IMR-90 (cell line): ENCODE measurements around the gene PRF1. TPM values are rescaled to one million over a fixed set of nuclear protein-coding genes. Genes with fewer than 3 reads are reported as not detected.

ENCODE experiments used
- ATAC-seq: fragments of 200-7000 bp; cut with Tn5 transposase; 2 replicates; pipeline ENCODE4 v1.9.1; 2020; ENCODE audit warnings: low read depth, mild to moderate bottlenecking, moderate library complexity
- BruUV-seq: library from RNA; stranded (reverse); fragments of 400-500 nt; replicated peaks from 2 replicates; lab custom pipeline; 2021; lab: Mats Ljungman, UMichigan
- CTCF ChIA-PET: fragments of 300-600 bp; formaldehyde crosslinking; extraction: SDS; loops from one replicate; lab custom pipeline; 2021; ENCODE audit warnings: antibody characterized with exemption; lab: Yijun Ruan, JAX
- POLR2A ChIA-PET: fragments of 300-600 bp; sonication (Branson Sonifier 250); formaldehyde crosslinking; loops from one replicate; lab custom pipeline; 2022; ENCODE audit warnings: antibody characterized with exemption; ENCODE audit not compliant: unreplicated experiment; lab: Charles Lee
- DNase-seq: peaks from one replicate; pipeline ENCODE4 v3.0.0; 2013
- H2AFZ ChIP-seq: replicated peaks from 2 replicates; pipeline ENCODE3; 2013; ENCODE audit warnings: low read length, mild to moderate bottlenecking; ENCODE audit not compliant: poor library complexity
- H2AK5ac ChIP-seq: 2 replicates; pipeline ENCODE4 v1.6.1; 2013; ENCODE audit warnings: low read depth, low read length, inconsistent platforms
- H2AK9ac ChIP-seq: replicated peaks from 2 replicates; pipeline ENCODE3; 2013; ENCODE audit warnings: mild to moderate bottlenecking, low read depth, low read length, moderate library complexity; ENCODE audit not compliant: poor library complexity
- H2BK120ac ChIP-seq: 2 replicates; pipeline ENCODE4 v1.6.1; 2013; ENCODE audit warnings: low read depth, low read length, inconsistent platforms
- H2BK15ac ChIP-seq: 3 replicates; pipeline ENCODE4 v1.6.1; 2013; ENCODE audit warnings: low read depth, low read length, inconsistent platforms
- H2BK20ac ChIP-seq: 2 replicates; pipeline ENCODE4 v1.6.1; 2013; ENCODE audit warnings: low read depth, mild to moderate bottlenecking, inconsistent platforms, low read length, moderate library complexity
- H2BK5ac ChIP-seq: 2 replicates; pipeline ENCODE4 v1.6.1; 2013; ENCODE audit warnings: mild to moderate bottlenecking, low read depth, low read length, inconsistent platforms; ENCODE audit not compliant: poor library complexity, severe bottlenecking
- H3K14ac ChIP-seq: replicated peaks from 2 replicates; pipeline ENCODE4 v1.6.1; 2013; ENCODE audit warnings: low read depth, low read length, inconsistent platforms
- H3K18ac ChIP-seq: 2 replicates; pipeline ENCODE4 v1.6.1; 2013; ENCODE audit warnings: low read depth, low read length, control low read depth
- H3K23ac ChIP-seq: 2 replicates; pipeline ENCODE4 v1.6.1; 2013; ENCODE audit warnings: low read depth, low read length, inconsistent platforms
- H3K27ac ChIP-seq: 2 replicates; pipeline ENCODE4 v1.5.1; 2013; ENCODE audit warnings: mild to moderate bottlenecking, control low read depth, low read length; ENCODE audit not compliant: insufficient read depth
- H3K27me3 ChIP-seq: 2 replicates; pipeline ENCODE4 v1.6.1; 2013; ENCODE audit warnings: low read length; ENCODE audit not compliant: control insufficient read depth, insufficient read depth
- H3K36me3 ChIP-seq: 2 replicates; pipeline ENCODE4 v1.6.1; 2013; ENCODE audit warnings: low read length, mixed read lengths; ENCODE audit not compliant: control insufficient read depth, insufficient read depth
- H3K4ac ChIP-seq: 2 replicates; pipeline ENCODE4 v1.6.1; 2013; ENCODE audit warnings: low read depth, low read length, inconsistent platforms
- H3K4me1 ChIP-seq: 2 replicates; pipeline ENCODE4 v1.6.1; 2013; ENCODE audit warnings: low read length, mixed read lengths; ENCODE audit not compliant: control insufficient read depth, insufficient read depth
- H3K4me2 ChIP-seq: 2 replicates; pipeline ENCODE4 v1.6.1; 2013; ENCODE audit warnings: low read depth, mild to moderate bottlenecking, control low read depth, low read length, moderate library complexity
- H3K4me3 ChIP-seq: 2 replicates; pipeline ENCODE4 v1.5.1; 2013; ENCODE audit warnings: low read depth, mild to moderate bottlenecking, control low read depth, low read length, moderate library complexity; ENCODE audit not compliant: insufficient read depth
- H3K56ac ChIP-seq: 2 replicates; pipeline ENCODE4 v1.6.1; 2013; ENCODE audit warnings: low read length, inconsistent platforms; ENCODE audit not compliant: insufficient read depth; ENCODE audit errors: extremely low read depth
- H3K79me1 ChIP-seq, 2 experiments: 2 replicates each; pipeline ENCODE4 v1.6.1; 2013; ENCODE audit warnings: low read length in 2 of 2, inconsistent platforms in 1 of 2, low read depth in 1 of 2
- H3K9ac ChIP-seq: 2 replicates; pipeline ENCODE4 v1.6.1; 2013; ENCODE audit warnings: low read depth, low read length, control low read depth
- H3K9me1 ChIP-seq: 2 replicates; pipeline ENCODE4 v1.6.1; 2013; ENCODE audit warnings: low read length, inconsistent platforms; ENCODE audit not compliant: insufficient read depth
- H3K9me3 ChIP-seq: 2 replicates; pipeline ENCODE4 v1.6.1; 2013; ENCODE audit warnings: low read length; ENCODE audit not compliant: control insufficient read depth, insufficient read depth
- H4K20me1 ChIP-seq: 2 replicates; pipeline ENCODE4 v1.6.1; 2013; ENCODE audit warnings: low read length, inconsistent platforms; ENCODE audit not compliant: insufficient read depth
- H4K5ac ChIP-seq: 2 replicates; pipeline ENCODE4 v1.6.1; 2013; ENCODE audit warnings: mild to moderate bottlenecking, low read depth, low read length, control low read depth
- H4K8ac ChIP-seq, 2 experiments: 2 replicates each; pipeline ENCODE4 v1.6.1; 2013; ENCODE audit warnings: low read depth in 2 of 2, low read length in 2 of 2, control low read depth in 1 of 2, inconsistent platforms in 1 of 2
- H4K91ac ChIP-seq: 2 replicates; pipeline ENCODE4 v1.6.1; 2013; ENCODE audit warnings: low read depth, low read length, inconsistent platforms; ENCODE audit not compliant: insufficient read depth
- CEBPB ChIP-seq: IDR thresholded peaks from 2 replicates; pipeline ENCODE4 v1.6.1; 2012; ENCODE audit warnings: low read depth, low read length, improper control_type of control experiment
- CHD1 ChIP-seq: IDR thresholded peaks from 2 replicates; pipeline ENCODE4 v1.6.1; 2012; ENCODE audit warnings: low read depth, low read length, improper control_type of control experiment
- FOS ChIP-seq: fragments of 150-350 bp; IDR thresholded peaks from 2 replicates; pipeline ENCODE4 v1.6.1; 2016; ENCODE audit warnings: low read depth, low read length
- MAFK ChIP-seq: IDR thresholded peaks from 2 replicates; pipeline ENCODE4 v1.6.1; 2012; ENCODE audit warnings: low read depth, low read length, improper control_type of control experiment
- MXI1 ChIP-seq: IDR thresholded peaks from 2 replicates; pipeline ENCODE4 v1.6.1; 2012; ENCODE audit warnings: low read depth, mild to moderate bottlenecking, low read length, moderate library complexity, borderline replicate concordance
- NFE2L2 ChIP-seq: fragments of 150-350 bp; IDR thresholded peaks from 2 replicates; pipeline ENCODE4 v1.6.1; 2016; ENCODE audit warnings: low read depth, mild to moderate bottlenecking, low read length
- RCOR1 ChIP-seq: IDR thresholded peaks from 2 replicates; pipeline ENCODE4 v1.6.1; 2012; ENCODE audit warnings: mild to moderate bottlenecking, low read length, improper control_type of control experiment; ENCODE audit not compliant: insufficient replicate concordance
- USF2 ChIP-seq: fragments of 150-350 bp; IDR thresholded peaks from 2 replicates; pipeline ENCODE4 v1.6.1; 2017; ENCODE audit warnings: mild to moderate bottlenecking, antibody characterized with exemption, low read length, low read depth
- WGBS, 2 experiments: methylation state at CpG; one replicate each; pipeline versions ENCODE4 v1.1.5 to v1.1.7; 2013; ENCODE audit warnings: missing lambda C conversion rate in 2 of 2; ENCODE audit not compliant: insufficient read length in 1 of 2; ENCODE audit errors: extremely low coverage in 2 of 2; 5-methylcytosine and 5-hydroxymethylcytosine counted together
- dilution Hi-C: fragments of 300-500 bp; cut with HindIII; formaldehyde crosslinking; loops from one replicate; pipeline ENCODE4 v1.14.3; 2018; ENCODE audit warnings: low sequenced_read_pairs; ENCODE audit not compliant: unreplicated experiment
- in situ Hi-C: fragments of 300-500 bp; cut with MboI; formaldehyde crosslinking; loops from 3 replicates; pipeline ENCODE4 v1.14.3; 2019; ENCODE audit warnings: low sequenced_read_pairs, inconsistent platforms, mixed read lengths
- intact Hi-C: fragments of 100-400 bp; cut with micrococcal nuclease; formaldehyde crosslinking; loops from 2 replicates; pipeline ENCODE4 v1.10.0; 2022
- polyA plus RNA-seq, 3 experiments: library from polyadenylated mRNA; depleted of rRNA; stranded (reverse); fragments of >200 nt; gene quantifications; 2 replicates each; pipeline ENCODE4 v1.2.3, GENCODE V29; 2012; ENCODE audit warnings: low replicate concordance in 1 of 3
- total RNA-seq: library from RNA; depleted of rRNA; stranded (reverse); fragments of >200 nt; gene quantifications from 2 replicates; pipeline ENCODE4 v1.2.3, GENCODE V29; 2012

PRF1 gene
- total and polyA plus RNA-seq, 2 of the 4 experiments (the other 2 are of a cell fraction) = not detected

- Histone ChIP-seq H2BK5ac (no peak overlapping the region), H3K9me3 (no peaks in the 10 kb centered on the region), H3K56ac (peak overlapping the region; percentile 44; the same call in 1 of the 2 replicates), H4K20me1 (no peaks in the 10 kb centered on the region), H3K27me3 (no peaks in the 10 kb centered on the region; the same call in 1 of the 2 replicates), H3K18ac (no peak overlapping the region), H2AK9ac (no peak overlapping the region), H4K8ac (peak overlapping the region in 1 of 2 experiments; percentile 43; a peak in 1 of 4 replicates), H3K9ac (no peak overlapping the region), H3K4ac (peak overlapping the region; percentile 63), H3K4me1 (peaks cover 9% of the 10 kb centered on the region), H2AFZ (peak overlapping the region; percentile 77), H3K14ac (peak overlapping the region; percentile 30; the same call in 1 of the 2 replicates), H4K91ac (no peak overlapping the region; the same call in 1 of the 2 replicates), H2BK15ac (0 out of 3 replicates have a peak overlapping the region, but pooled peaks have one; percentile 8), H3K27ac (no peak overlapping the region), H2BK20ac (peak overlapping the region; percentile 41), H4K5ac (no peak overlapping the region), H2BK120ac (peak overlapping the region; percentile 54), H3K36me3 (no peaks in the 10 kb centered on the region), H2AK5ac (peak overlapping the region; percentile 25; the same call in 1 of the 2 replicates), H3K9me1 (peaks cover 11% of the 10 kb centered on the region), H3K79me1 (no peaks in the 10 kb centered on the region), H3K23ac (no peak overlapping the region), H3K4me3 (no peak overlapping the region), H3K4me2 (peak overlapping the region; percentile 35)
- ATAC-seq (no peak), DNase-seq (no peak)
- ChIA-PET CTCF (interaction anchor here (0.6 to 1.4 kb wide), 4 partner anchors 72 to 333 kb away, joined by 3 to 5 read pairs (median 3); no protein-coding TSS in a partner anchor), POLR2A (no interaction called here)
- dilution Hi-C loops (no loop called here), intact Hi-C loops (loop anchor here (2.0 to 5.0 kb wide), 3 partner anchors 67 to 265 kb away; partner anchors contain the start of gene ADAMTS14), in situ Hi-C loops (loop anchor here (5.0 kb wide), 1 partner anchor 331 kb away; no protein-coding TSS in a partner anchor)
- 83% methylated on average over 1 of the region's 2 CpGs; no CpG with 5 or more reads in 1 of the 2 experiments for WGBS, 2 experiments
- BruUV-seq = no TSS peak
- no peak for TF ChIP-seq NFE2L2
- TF ChIP-seq FOS = no peak
- TF ChIP-seq CEBPB = no peak
- no peak for TF ChIP-seq MXI1
- TF ChIP-seq CHD1 = no peak
- TF ChIP-seq MAFK = 0 out of 2 replicates have a peak, but pooled peaks have one; percentile 20
- TF ChIP-seq RCOR1 = no peak
- no peak for TF ChIP-seq USF2
Measured at GRCh38 chr10:70551466-70551865, 51.1 kb downstream of the PRF1 start.
